Liver (tissue), 9 donors: ENCODE results near the gene GRIN3B. TPM values are rescaled to one million over a fixed set of nuclear protein-coding genes. Genes with fewer than 3 reads are reported as not detected.

Source experiments
- DNase-seq: peaks from one replicate; pipeline ENCODE4 v3.0.0-alpha.2; 2017; ENCODE audit warnings: low spot score
- H3K27ac ChIP-seq, 2 donors: one replicate each; pipeline ENCODE4 v1.7.0; 2013; ENCODE audit warnings: inconsistent platforms in 2 of 2, low read length in 2 of 2, control low read depth in 1 of 2, low read depth in 1 of 2, mild to moderate bottlenecking in 1 of 2
- H3K27me3 ChIP-seq, 4 donors: one replicate each; pipeline versions ENCODE4 v1.6.1 to v1.7.0; 2013; ENCODE audit warnings: low read length in 3 of 4, inconsistent platforms in 1 of 4, mild to moderate bottlenecking in 1 of 4, moderate library complexity in 1 of 4; ENCODE audit not compliant: control insufficient read depth in 4 of 4, insufficient read depth in 4 of 4
- H3K36me3 ChIP-seq, 4 donors: one replicate each; pipeline versions ENCODE4 v1.6.1 to v1.7.0; 2013; ENCODE audit warnings: low read length in 3 of 4, mild to moderate bottlenecking in 3 of 4, low read depth in 1 of 4, moderate library complexity in 1 of 4; ENCODE audit not compliant: control insufficient read depth in 4 of 4, insufficient read depth in 3 of 4
- H3K4me1 ChIP-seq, 4 donors: one replicate each; pipeline versions ENCODE4 v1.6.1 to v1.7.0; 2013; ENCODE audit warnings: low read length in 3 of 4, mild to moderate bottlenecking in 3 of 4, moderate library complexity in 1 of 4; ENCODE audit not compliant: control insufficient read depth in 4 of 4, insufficient read depth in 4 of 4
- H3K4me3 ChIP-seq, 3 donors: one replicate each; pipeline versions ENCODE4 v1.6.1 to v1.7.0; 2013; ENCODE audit warnings: low read length in 3 of 3, control low read depth in 1 of 3, low read depth in 1 of 3, mild to moderate bottlenecking in 1 of 3
- H3K9ac ChIP-seq, 2 donors: one replicate each; pipeline ENCODE4 v1.7.0; 2013; ENCODE audit warnings: low read length in 2 of 2, mild to moderate bottlenecking in 2 of 2, moderate library complexity in 2 of 2, control low read depth in 1 of 2, low read depth in 1 of 2
- H3K9me3 ChIP-seq, 4 donors: one replicate each; pipeline versions ENCODE4 v1.6.1 to v1.7.0; 2013; ENCODE audit warnings: low read length in 3 of 4; ENCODE audit not compliant: control insufficient read depth in 4 of 4
- EGR1 ChIP-seq, 2 donors: IDR thresholded peaks; 2 replicates each; pipeline ENCODE4 v1.6.1; 2016 to 2018; ENCODE audit warnings: antibody characterized with exemption in 2 of 2, low read depth in 2 of 2
- FOXA1 ChIP-seq: IDR thresholded peaks from 2 replicates; pipeline ENCODE4 v1.6.1; 2016; ENCODE audit warnings: antibody characterized with exemption
- FOXA2 ChIP-seq: IDR thresholded peaks from 2 replicates; pipeline ENCODE4 v1.6.1; 2016; ENCODE audit warnings: antibody characterized with exemption
- GABPA ChIP-seq, 2 donors: IDR thresholded peaks in 1 of 2; conservative IDR thresholded peaks in 1 of 2; 2 replicates each; pipeline ENCODE4 v1.6.1; 2016; ENCODE audit warnings: antibody characterized with exemption in 2 of 2, mild to moderate bottlenecking in 1 of 2, moderate library complexity in 1 of 2
- HNF4A ChIP-seq, 2 donors: conservative IDR thresholded peaks; 2 replicates each; pipeline ENCODE4 v1.6.1; 2016; ENCODE audit warnings: antibody characterized with exemption in 2 of 2, mild to moderate bottlenecking in 2 of 2
- HNF4G ChIP-seq: IDR thresholded peaks from 2 replicates; pipeline ENCODE4 v1.6.1; 2016; ENCODE audit warnings: antibody characterized with exemption
- NR2F2 ChIP-seq: IDR thresholded peaks from 2 replicates; pipeline ENCODE4 v1.6.1; 2016; ENCODE audit warnings: antibody characterized with exemption
- RAD21 ChIP-seq, 2 donors: IDR thresholded peaks; 2 replicates each; pipeline ENCODE4 v1.6.1; 2016; ENCODE audit warnings: antibody characterized with exemption in 2 of 2, mild to moderate bottlenecking in 2 of 2
- RXRA ChIP-seq, 2 donors: IDR thresholded peaks; 2 replicates each; pipeline ENCODE4 v1.6.1; 2017 to 2018; ENCODE audit warnings: antibody characterized with exemption in 2 of 2, mild to moderate bottlenecking in 1 of 2
- SP1 ChIP-seq: IDR thresholded peaks from 2 replicates; pipeline ENCODE4 v1.6.1; 2018; ENCODE audit warnings: antibody characterized with exemption, mild to moderate bottlenecking
- TAF1 ChIP-seq: conservative IDR thresholded peaks from 2 replicates; pipeline ENCODE4 v1.6.1; 2016; ENCODE audit warnings: antibody characterized with exemption, mild to moderate bottlenecking
- YY1 ChIP-seq: IDR thresholded peaks from 2 replicates; pipeline ENCODE4 v1.6.1; 2016; ENCODE audit warnings: antibody characterized with exemption, mild to moderate bottlenecking
- WGBS: extraction: QIAGEN DNeasy Blood & Tissue Kit; methylation state at CpG from one replicate; pipeline ENCODE4 v1.1.7; 2013; 5-methylcytosine and 5-hydroxymethylcytosine counted together
- polyA plus RNA-seq, 2 donors: library from polyadenylated mRNA; stranded (reverse) in 1 of 2; unstranded in 1 of 2; fragments of 200-250 nt in 1 of 2; fragments of >200 nt in 1 of 2; fragmentation: Nextera tagmentation in 1 of 2; extraction: Ambion mirVana in 1 of 2; gene quantifications; one replicate each; pipeline versions ENCODE4 v1.2.1 to v1.2.3, GENCODE V29; 2013 to 2015
- total RNA-seq, 2 donors: library from RNA; depleted of rRNA; stranded (reverse); fragments of >200 nt; gene quantifications; one replicate each; pipeline ENCODE4 v1.2.3, GENCODE V29; 2014
- TF ChIP-seq, protein P1 (sequence below): IDR thresholded peaks from 2 replicates; pipeline ENCODE4 v1.6.1; 2016; ENCODE audit warnings: antibody characterized with exemption
- TF ChIP-seq, protein P2 (sequence below): IDR thresholded peaks from 2 replicates; pipeline ENCODE4 v1.6.1; 2016; ENCODE audit warnings: antibody characterized with exemption
- TF ChIP-seq, protein P3 (sequence below): fragments of 150-350 bp; IDR thresholded peaks from 2 replicates; pipeline ENCODE4 v1.5.1; 2017; ENCODE audit warnings: improper control_type of control experiment, low read depth, low read length; ENCODE audit not compliant: missing input control
- TF ChIP-seq, protein P4 (sequence below): IDR thresholded peaks from 2 replicates; pipeline ENCODE4 v1.6.1; 2016; ENCODE audit warnings: antibody characterized with exemption
- donor health status: healthy.
- donor health status: healthy.
- donor health status: healthy.
- donor health status: healthy.
- donor health status: healthy.

The GRIN3B gene
- total and polyA plus RNA-seq, 4 donors, result 0.05 TPM; not detected in 3

DNA sequence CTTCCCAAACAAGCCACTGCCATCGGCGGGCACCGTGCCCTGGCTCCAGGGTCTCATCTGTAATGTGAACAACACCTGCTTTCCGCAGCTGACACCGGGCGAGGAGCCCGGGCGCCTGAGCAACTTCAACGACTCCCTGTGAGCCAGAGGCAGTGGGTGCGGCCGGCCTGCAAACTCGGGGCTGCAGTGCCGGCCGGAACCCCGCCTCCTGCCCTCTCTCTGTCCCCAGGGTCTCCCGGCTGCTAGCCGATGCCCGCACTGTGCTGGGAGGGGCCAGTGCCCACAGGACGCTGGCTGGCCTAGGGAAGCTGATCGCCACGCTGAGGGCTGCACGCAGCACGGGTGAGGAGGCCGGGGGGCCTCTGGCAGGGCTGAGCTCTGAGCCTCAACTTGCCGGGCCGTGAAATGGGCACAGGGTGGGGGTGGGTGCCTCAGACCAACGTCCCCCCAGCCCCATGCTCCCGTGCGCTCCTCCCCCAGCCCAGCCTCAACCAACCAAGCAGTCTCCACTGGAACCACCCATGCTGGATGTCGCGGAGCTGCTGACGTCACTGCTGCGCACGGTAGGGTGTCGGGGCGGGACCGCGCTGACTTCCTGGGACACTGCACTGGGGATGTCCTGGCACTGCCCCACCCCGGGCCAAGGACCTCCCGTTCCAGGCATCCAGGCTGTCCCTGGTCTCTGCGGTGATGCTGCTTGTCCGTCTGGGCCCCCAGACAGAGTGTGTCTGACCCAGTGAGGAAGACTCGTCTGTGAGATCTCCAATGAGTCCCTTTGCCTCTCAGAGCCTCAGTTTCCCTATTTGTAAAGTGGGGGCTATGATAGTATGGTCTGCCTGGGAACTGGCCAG lies 41.8 kb downstream of the GRIN3B start:
- no peaks in the 10 kb centered on the region for H3K9me3 ChIP-seq
- H3K27me3 ChIP-seq, result no peaks in the 10 kb centered on the region
- no peak for DNase-seq
- H3K27ac ChIP-seq, result peak overlapping the region in 1 of 2 donors; percentile 22
- peaks cover 5 to 25% (median 16%) of the 10 kb centered on the region in 4 donors for H3K4me1 ChIP-seq
- no peak overlapping the region for H3K4me3 ChIP-seq
- TF ChIP-seq NR2F2 (no peak), SP1 (no peak), RAD21 (IDR thresholded peaks at IDR 0.05) (no peak), GABPA (IDR thresholded peaks at IDR 0.05 in 1 of 2, conservative IDR thresholded peaks at IDR 0.05 in 1 of 2) (no peak), TAF1 (no peak), FOXA2 (no peak), EGR1 (IDR thresholded peaks at IDR 0.05; ENCODE audit: low read depth in 2 of 2) (no peak), HNF4G (no peak), FOXA1 (no peak), YY1 (no peak), HNF4A (conservative IDR thresholded peaks at IDR 0.05) (no peak)
- TF ChIP-seq, protein P1, sequence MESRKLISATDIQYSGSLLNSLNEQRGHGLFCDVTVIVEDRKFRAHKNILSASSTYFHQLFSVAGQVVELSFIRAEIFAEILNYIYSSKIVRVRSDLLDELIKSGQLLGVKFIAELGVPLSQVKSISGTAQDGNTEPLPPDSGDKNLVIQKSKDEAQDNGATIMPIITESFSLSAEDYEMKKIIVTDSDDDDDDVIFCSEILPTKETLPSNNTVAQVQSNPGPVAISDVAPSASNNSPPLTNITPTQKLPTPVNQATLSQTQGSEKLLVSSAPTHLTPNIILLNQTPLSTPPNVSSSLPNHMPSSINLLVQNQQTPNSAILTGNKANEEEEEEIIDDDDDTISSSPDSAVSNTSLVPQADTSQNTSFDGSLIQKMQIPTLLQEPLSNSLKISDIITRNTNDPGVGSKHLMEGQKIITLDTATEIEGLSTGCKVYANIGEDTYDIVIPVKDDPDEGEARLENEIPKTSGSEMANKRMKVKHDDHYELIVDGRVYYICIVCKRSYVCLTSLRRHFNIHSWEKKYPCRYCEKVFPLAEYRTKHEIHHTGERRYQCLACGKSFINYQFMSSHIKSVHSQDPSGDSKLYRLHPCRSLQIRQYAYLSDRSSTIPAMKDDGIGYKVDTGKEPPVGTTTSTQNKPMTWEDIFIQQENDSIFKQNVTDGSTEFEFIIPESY, result no peak
- TF ChIP-seq, protein P2, sequence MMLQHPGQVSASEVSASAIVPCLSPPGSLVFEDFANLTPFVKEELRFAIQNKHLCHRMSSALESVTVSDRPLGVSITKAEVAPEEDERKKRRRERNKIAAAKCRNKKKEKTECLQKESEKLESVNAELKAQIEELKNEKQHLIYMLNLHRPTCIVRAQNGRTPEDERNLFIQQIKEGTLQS, result no peak
- TF ChIP-seq, protein P3, sequence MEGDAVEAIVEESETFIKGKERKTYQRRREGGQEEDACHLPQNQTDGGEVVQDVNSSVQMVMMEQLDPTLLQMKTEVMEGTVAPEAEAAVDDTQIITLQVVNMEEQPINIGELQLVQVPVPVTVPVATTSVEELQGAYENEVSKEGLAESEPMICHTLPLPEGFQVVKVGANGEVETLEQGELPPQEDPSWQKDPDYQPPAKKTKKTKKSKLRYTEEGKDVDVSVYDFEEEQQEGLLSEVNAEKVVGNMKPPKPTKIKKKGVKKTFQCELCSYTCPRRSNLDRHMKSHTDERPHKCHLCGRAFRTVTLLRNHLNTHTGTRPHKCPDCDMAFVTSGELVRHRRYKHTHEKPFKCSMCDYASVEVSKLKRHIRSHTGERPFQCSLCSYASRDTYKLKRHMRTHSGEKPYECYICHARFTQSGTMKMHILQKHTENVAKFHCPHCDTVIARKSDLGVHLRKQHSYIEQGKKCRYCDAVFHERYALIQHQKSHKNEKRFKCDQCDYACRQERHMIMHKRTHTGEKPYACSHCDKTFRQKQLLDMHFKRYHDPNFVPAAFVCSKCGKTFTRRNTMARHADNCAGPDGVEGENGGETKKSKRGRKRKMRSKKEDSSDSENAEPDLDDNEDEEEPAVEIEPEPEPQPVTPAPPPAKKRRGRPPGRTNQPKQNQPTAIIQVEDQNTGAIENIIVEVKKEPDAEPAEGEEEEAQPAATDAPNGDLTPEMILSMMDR, result no peak
- TF ChIP-seq, protein P4, sequence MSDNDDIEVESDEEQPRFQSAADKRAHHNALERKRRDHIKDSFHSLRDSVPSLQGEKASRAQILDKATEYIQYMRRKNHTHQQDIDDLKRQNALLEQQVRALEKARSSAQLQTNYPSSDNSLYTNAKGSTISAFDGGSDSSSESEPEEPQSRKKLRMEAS, result no peak
- WGBS, result 79% methylated on average over 43 of the region's 43 CpGs
- peaks cover 0 to 1% (median 0%) of the 10 kb centered on the region in 4 donors for H3K36me3 ChIP-seq
- H3K9ac ChIP-seq, result no peak overlapping the region

DNA sequence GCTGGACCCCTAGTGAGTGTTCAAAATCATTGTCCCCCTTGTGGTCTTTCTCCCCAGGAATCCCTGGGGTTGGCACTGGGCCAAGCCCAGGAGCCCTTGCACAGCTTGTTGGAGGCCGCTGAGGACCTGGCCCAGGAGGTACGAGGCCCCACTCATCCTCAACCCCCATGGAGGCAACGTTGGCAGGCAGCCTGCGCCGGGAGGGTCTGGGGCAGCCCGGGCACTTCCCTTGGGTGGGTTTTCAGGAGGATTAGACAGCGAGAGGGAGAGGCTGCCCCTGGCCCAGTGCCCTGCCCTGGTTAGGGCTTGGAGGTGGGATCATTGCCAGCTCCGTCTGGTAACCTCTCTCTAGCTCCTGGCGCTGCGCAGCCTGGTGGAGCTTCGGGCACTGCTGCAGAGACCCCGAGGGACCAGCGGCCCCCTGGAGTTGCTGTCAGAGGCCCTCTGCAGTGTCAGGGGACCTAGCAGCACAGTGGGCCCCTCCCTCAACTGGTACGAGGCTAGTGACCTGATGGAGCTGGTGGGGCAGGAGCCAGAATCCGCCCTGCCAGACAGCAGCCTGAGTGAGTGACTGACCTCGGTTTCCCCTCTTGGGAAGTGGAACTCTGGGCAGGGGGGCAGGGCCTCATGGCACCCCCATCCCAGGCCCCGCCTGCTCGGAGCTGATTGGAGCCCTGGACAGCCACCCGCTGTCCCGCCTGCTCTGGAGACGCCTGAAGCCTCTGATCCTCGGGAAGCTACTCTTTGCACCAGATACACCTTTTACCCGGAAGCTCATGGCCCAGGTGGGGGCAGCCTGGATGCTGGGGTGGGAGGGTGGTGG lies 42.7 kb downstream of the GRIN3B start:
- no peak for TF ChIP-seq YY1
- TF ChIP-seq RXRA (IDR thresholded peaks at IDR 0.05), result peak in 1 of 2 donors; percentile 20
- TF ChIP-seq FOXA1, result no peak
- no peak for TF ChIP-seq SP1
- TF ChIP-seq, protein P3, result no peak
- TF ChIP-seq HNF4G, result no peak
- Histone ChIP-seq H3K36me3 (peaks cover 0 to 3% (median 0%) of the 10 kb centered on the region in 4 donors), H3K4me3 (no peak overlapping the region), H3K9me3 (no peaks in the 10 kb centered on the region), H3K27me3 (no peaks in the 10 kb centered on the region), H3K4me1 (peaks cover 5 to 26% (median 16%) of the 10 kb centered on the region in 4 donors), H3K27ac (peak overlapping the region in 1 of 2 donors; percentile 22), H3K9ac (no peak overlapping the region)
- no peak for DNase-seq
- 73% methylated on average over 23 of the region's 23 CpGs for WGBS
